Keratinocyte (primary cell): ENCODE data around the gene URGCP. TPM values are rescaled to one million over a fixed set of nuclear protein-coding genes. Genes with fewer than 3 reads are reported as not detected.

Experiments used
- DNase-seq: peaks from one replicate; pipeline ENCODE4 v3.0.0-alpha.2; 2011; ENCODE audit warnings: low read depth, missing footprints, low spot score
- FAIRE-seq: peaks from 2 replicates; lab custom pipeline; 2011; peaks lifted over from hg19 to GRCh38; lab: Jason Lieb, UNC
- H2AFZ ChIP-seq: 2 replicates; pipeline ENCODE4 v1.6.0; 2012; ENCODE audit warnings: low read length, control low read depth, inconsistent platforms; ENCODE audit not compliant: control insufficient read depth
- H3K27ac ChIP-seq: 2 replicates; pipeline ENCODE4 v1.5.1; 2011; ENCODE audit warnings: low read length; ENCODE audit not compliant: control insufficient read depth, insufficient read depth
- H3K27me3 ChIP-seq: 3 replicates; pipeline ENCODE4 v1.6.0; 2011; ENCODE audit warnings: low read length; ENCODE audit not compliant: control insufficient read depth, insufficient read depth; ENCODE audit errors: extremely low read depth
- H3K36me3 ChIP-seq, 2 experiments: 2 replicates in 1 of 2; 3 replicates in 1 of 2; pipeline ENCODE4 v1.5.1; 2011; ENCODE audit warnings: low read length in 2 of 2, mild to moderate bottlenecking in 1 of 2; ENCODE audit not compliant: control insufficient read depth in 2 of 2, insufficient read depth in 2 of 2; ENCODE audit errors: extremely low read depth in 1 of 2
- H3K4me1 ChIP-seq: 3 replicates; pipeline ENCODE4 v1.5.1; 2011; ENCODE audit warnings: low read length; ENCODE audit not compliant: control insufficient read depth, insufficient read depth; ENCODE audit errors: extremely low read depth
- H3K4me2 ChIP-seq: 3 replicates; pipeline ENCODE4 v1.6.0; 2011; ENCODE audit warnings: low read depth, low read length; ENCODE audit not compliant: control insufficient read depth, insufficient read depth; ENCODE audit errors: extremely low read depth
- H3K4me3 ChIP-seq, 3 experiments: fragments of 200-600 bp in 1 of 3; sonication (generic) in 1 of 3; 2 replicates in 2 of 3; 3 replicates in 1 of 3; pipeline ENCODE4 v1.5.1; 2011 to 2016; ENCODE audit warnings: low read length in 3 of 3, mild to moderate bottlenecking in 3 of 3, control low read depth in 2 of 3, inconsistent platforms in 1 of 3, low read depth in 1 of 3, mixed read lengths in 1 of 3, mixed run types in 1 of 3, moderate library complexity in 1 of 3; ENCODE audit not compliant: control insufficient read depth in 2 of 3, insufficient read depth in 2 of 3; ENCODE audit errors: extremely low read depth in 1 of 3
- H3K79me2 ChIP-seq: 2 replicates; pipeline ENCODE4 v1.6.0; 2012; ENCODE audit warnings: low read length; ENCODE audit not compliant: control insufficient read depth, insufficient read depth
- H3K9ac ChIP-seq: 3 replicates; pipeline ENCODE4 v1.6.0; 2011; ENCODE audit warnings: low read length; ENCODE audit not compliant: control insufficient read depth, insufficient read depth; ENCODE audit errors: extremely low read depth
- H3K9me1 ChIP-seq: 3 replicates; pipeline ENCODE4 v1.6.0; 2011; ENCODE audit warnings: low read length; ENCODE audit not compliant: control insufficient read depth, insufficient read depth; ENCODE audit errors: extremely low read depth
- H3K9me3 ChIP-seq: 2 replicates; pipeline ENCODE4 v1.5.1; 2012; ENCODE audit warnings: low read depth, low read length; ENCODE audit not compliant: control insufficient read depth
- H4K20me1 ChIP-seq: 3 replicates; pipeline ENCODE4 v1.6.0; 2011; ENCODE audit warnings: low read length; ENCODE audit not compliant: control insufficient read depth, insufficient read depth; ENCODE audit errors: extremely low read depth
- EZH2 ChIP-seq: IDR thresholded peaks from one replicate; pipeline ENCODE4 v1.6.1; 2012; ENCODE audit warnings: inconsistent platforms, mild to moderate bottlenecking, low read length, moderate library complexity
- dilution Hi-C: fragments of 300-500 bp; cut with MboI; formaldehyde crosslinking; loops from one replicate; pipeline ENCODE4 v1.7.0; 2020; ENCODE audit warnings: low sequenced_read_pairs; ENCODE audit not compliant: extremely low pct_ligation_motif_present
- polyA plus RNA-seq, 5 experiments: library from polyadenylated mRNA; depleted of rRNA in 3 of 5; stranded (reverse) in 3 of 5; stranded (forward) in 1 of 5; unstranded in 1 of 5; fragments of >200 nt; gene quantifications; 1 replicate in 1 of 5; 2 replicates in 3 of 5; 3 replicates in 1 of 5; pipeline versions ENCODE4 v1.2.1 to v1.2.3, GENCODE V29; 2011 to 2012; ENCODE audit warnings: missing spikeins in 2 of 5, low read depth in 1 of 5, low replicate concordance in 1 of 5
- TF ChIP-seq, protein P1 (sequence below), 3 experiments: IDR thresholded peaks in 1 of 3; conservative IDR thresholded peaks in 1 of 3; optimal IDR thresholded peaks in 1 of 3; 2 replicates in 2 of 3; 3 replicates in 1 of 3; pipeline versions ENCODE3 to v1.5.1; 2011; ENCODE audit warnings: low read length in 3 of 3, mild to moderate bottlenecking in 3 of 3, moderate library complexity in 2 of 3, control low read depth in 1 of 3, inconsistent platforms in 1 of 3; ENCODE audit not compliant: insufficient read depth in 2 of 3; ENCODE audit errors: extremely low read depth in 1 of 3

Gene URGCP
- polyA plus RNA-seq, 1 donor (not counting 4 experiments of a cell fraction or from before 2014, with no cell fraction given) = 27.6 TPM

DNA sequence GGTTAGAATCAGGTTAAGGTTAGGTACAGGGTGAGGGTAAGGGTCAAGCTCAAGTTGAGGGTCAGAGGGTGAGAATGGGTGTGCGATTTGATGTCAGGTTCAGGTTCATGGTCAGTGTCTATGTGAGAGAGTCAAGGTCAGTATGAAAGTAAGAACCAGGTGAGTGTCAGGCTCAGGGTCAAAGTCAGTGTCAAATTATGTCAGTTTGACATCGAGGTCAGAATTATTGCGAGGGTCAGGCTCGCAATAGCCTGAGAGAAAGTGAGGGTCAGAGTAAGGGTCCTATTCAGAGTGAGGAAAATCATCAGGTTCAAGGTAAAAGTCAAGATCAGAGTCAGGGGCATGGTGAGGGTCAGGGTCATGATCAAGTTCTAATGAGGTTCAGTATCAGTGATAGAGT lies 50.1 kb downstream of the URGCP start:
- no peak for TF ChIP-seq EZH2
- TF ChIP-seq, protein P1, sequence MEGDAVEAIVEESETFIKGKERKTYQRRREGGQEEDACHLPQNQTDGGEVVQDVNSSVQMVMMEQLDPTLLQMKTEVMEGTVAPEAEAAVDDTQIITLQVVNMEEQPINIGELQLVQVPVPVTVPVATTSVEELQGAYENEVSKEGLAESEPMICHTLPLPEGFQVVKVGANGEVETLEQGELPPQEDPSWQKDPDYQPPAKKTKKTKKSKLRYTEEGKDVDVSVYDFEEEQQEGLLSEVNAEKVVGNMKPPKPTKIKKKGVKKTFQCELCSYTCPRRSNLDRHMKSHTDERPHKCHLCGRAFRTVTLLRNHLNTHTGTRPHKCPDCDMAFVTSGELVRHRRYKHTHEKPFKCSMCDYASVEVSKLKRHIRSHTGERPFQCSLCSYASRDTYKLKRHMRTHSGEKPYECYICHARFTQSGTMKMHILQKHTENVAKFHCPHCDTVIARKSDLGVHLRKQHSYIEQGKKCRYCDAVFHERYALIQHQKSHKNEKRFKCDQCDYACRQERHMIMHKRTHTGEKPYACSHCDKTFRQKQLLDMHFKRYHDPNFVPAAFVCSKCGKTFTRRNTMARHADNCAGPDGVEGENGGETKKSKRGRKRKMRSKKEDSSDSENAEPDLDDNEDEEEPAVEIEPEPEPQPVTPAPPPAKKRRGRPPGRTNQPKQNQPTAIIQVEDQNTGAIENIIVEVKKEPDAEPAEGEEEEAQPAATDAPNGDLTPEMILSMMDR (optimal IDR thresholded peaks at IDR 0.05 in 1 of 3, IDR thresholded peaks at IDR 0.05 in 1 of 3, conservative IDR thresholded peaks at IDR 0.05 in 1 of 3; ENCODE audit: extremely low read depth in 1 of 3, insufficient read depth in 2 of 3, low read length in 3 of 3) = no peak
- no peaks in the 10 kb centered on the region for H4K20me1 ChIP-seq

DNA sequence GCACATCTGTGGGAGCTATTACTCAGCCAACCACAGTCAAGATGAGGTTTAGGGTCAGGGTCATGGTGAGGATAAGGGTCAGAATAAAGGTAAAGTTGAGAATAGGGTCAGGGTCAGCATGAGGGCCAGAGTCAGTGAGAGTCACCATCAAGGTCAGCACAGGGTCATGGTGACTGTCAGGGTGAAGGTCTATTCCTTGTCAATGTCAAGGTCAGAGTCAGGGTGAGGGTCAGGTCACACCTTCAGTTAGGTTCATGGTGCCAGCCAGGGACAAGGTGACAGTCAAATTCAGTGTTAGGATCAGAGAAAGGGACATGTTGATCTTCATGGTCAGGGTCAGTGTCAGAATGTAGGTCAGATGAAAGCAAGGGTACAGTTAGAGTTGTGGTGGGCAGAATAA lies 51.2 kb downstream of the URGCP start:
- Histone ChIP-seq H3K9me3 (no peaks in the 10 kb centered on the region), H3K4me1 (peaks cover 4% of the 10 kb centered on the region), H3K27ac (no peak overlapping the region), H3K27me3 (peaks cover 9% of the 10 kb centered on the region), H3K4me2 (no peak overlapping the region), H4K20me1 (no peaks in the 10 kb centered on the region), H3K79me2 (no peaks in the 10 kb centered on the region), H2AFZ (no peak overlapping the region), H3K9ac (no peak overlapping the region), H3K9me1 (no peaks in the 10 kb centered on the region), H3K4me3 (no peak overlapping the region), H3K36me3 (no peaks in the 10 kb centered on the region)
- DNase-seq = no peak
- no peak for FAIRE-seq
- dilution Hi-C loops = no loop called here
- no peak for TF ChIP-seq EZH2
- TF ChIP-seq, protein P1 (optimal IDR thresholded peaks at IDR 0.05 in 1 of 3, IDR thresholded peaks at IDR 0.05 in 1 of 3, conservative IDR thresholded peaks at IDR 0.05 in 1 of 3; ENCODE audit: extremely low read depth in 1 of 3, insufficient read depth in 2 of 3, low read length in 3 of 3) = no peak

More for the DNA sequence above, 50.1 kb downstream of the URGCP start:
- Histone ChIP-seq H3K9me1 (no peaks in the 10 kb centered on the region), H3K9me3 (no peaks in the 10 kb centered on the region), H3K79me2 (no peaks in the 10 kb centered on the region), H3K36me3 (no peaks in the 10 kb centered on the region), H3K27ac (no peak overlapping the region), H2AFZ (no peak overlapping the region), H3K4me1 (no peaks in the 10 kb centered on the region), H3K9ac (no peak overlapping the region), H3K27me3 (peaks cover 1% of the 10 kb centered on the region), H3K4me2 (no peak overlapping the region), H3K4me3 (no peak overlapping the region)
- FAIRE-seq (no peak), DNase-seq (no peak)
- dilution Hi-C loops = no loop called here
